ENCODE data around the gene AAR2.
A peak's percentile ranks its signal among the peaks of the same experiment; 100 is the strongest.

Gene AAR2

GRCh38 chr20:36271639-36272546, 35.6 kb downstream of the AAR2 start:
- no peak overlapping the region for H3K4me3 ChIP-seq (ENCODE audit: low read depth, low read length)
- no peak for DNase-seq (ENCODE audit: low read depth)
- TF ChIP-seq, protein P1, sequence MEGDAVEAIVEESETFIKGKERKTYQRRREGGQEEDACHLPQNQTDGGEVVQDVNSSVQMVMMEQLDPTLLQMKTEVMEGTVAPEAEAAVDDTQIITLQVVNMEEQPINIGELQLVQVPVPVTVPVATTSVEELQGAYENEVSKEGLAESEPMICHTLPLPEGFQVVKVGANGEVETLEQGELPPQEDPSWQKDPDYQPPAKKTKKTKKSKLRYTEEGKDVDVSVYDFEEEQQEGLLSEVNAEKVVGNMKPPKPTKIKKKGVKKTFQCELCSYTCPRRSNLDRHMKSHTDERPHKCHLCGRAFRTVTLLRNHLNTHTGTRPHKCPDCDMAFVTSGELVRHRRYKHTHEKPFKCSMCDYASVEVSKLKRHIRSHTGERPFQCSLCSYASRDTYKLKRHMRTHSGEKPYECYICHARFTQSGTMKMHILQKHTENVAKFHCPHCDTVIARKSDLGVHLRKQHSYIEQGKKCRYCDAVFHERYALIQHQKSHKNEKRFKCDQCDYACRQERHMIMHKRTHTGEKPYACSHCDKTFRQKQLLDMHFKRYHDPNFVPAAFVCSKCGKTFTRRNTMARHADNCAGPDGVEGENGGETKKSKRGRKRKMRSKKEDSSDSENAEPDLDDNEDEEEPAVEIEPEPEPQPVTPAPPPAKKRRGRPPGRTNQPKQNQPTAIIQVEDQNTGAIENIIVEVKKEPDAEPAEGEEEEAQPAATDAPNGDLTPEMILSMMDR (conservative IDR thresholded peaks at IDR 0.05; ENCODE audit: low read depth, low read length): no peak

GRCh38 chr20:36272547-36273220, 36.4 kb downstream of the AAR2 start:
- DNase-seq (ENCODE audit: low read depth): no peak
- TF ChIP-seq, protein P1 (conservative IDR thresholded peaks at IDR 0.05; ENCODE audit: low read depth, low read length): no peak
- no peak overlapping the region for H3K4me3 ChIP-seq (ENCODE audit: low read depth, low read length)

DNA sequence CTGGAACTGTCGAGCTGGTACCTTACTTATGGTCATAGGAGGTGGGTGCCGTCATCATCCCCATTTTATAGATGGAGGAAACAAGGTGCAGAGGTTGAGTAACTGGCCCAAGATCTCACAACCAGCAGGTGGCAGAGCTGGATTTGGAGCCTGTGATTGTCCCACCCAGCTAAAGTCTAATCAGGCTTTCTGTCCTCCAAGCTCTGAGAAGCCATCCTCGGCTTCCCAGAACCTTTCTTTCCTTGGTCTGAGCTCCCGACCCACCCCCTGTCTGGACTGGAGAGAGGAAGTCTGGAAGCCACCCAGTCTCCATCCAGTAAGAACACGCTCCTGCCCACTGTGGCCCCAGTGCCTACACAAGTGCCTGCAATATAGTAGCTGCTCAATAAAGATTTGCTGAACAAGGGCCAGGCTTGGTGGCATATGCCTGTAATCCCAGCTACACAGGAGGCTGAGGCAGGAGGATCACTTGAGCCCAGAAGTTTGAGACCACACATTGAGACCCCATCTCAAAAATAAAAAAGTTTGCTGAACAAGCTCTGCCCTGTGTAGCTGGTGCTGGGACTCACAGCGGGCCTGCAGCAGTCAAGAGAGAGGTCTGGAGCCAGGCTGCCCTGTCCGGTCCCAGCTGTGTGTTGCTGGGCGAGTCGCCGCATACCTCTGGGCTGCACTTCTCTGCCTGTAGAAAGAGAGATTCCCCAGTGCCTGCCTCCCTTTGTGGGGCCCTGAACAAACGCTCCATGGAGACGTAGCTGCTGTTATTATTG, 37.3 kb downstream of the AAR2 start:
- TF ChIP-seq, protein P1 (conservative IDR thresholded peaks at IDR 0.05; ENCODE audit: low read depth, low read length): peak; percentile 67
- H3K4me3 ChIP-seq (ENCODE audit: low read depth, low read length): no peak overlapping the region
- peak; percentile 45 for DNase-seq (ENCODE audit: low read depth)

- DNase-seq (ENCODE audit: low read depth): no peak
- no peak overlapping the region for H3K4me3 ChIP-seq (ENCODE audit: low read depth, low read length)
- TF ChIP-seq, protein P1 (conservative IDR thresholded peaks at IDR 0.05; ENCODE audit: low read depth, low read length): no peak
Measured at GRCh38 chr20:36274181-36274841, 38.0 kb downstream of the AAR2 start.

- no peak for DNase-seq (ENCODE audit: low read depth)
- TF ChIP-seq, protein P1 (conservative IDR thresholded peaks at IDR 0.05; ENCODE audit: low read depth, low read length): no peak
- H3K4me3 ChIP-seq (ENCODE audit: low read depth, low read length): no peak overlapping the region
Measured at GRCh38 chr20:36275011-36275410, 38.7 kb downstream of the AAR2 start.

DNA sequence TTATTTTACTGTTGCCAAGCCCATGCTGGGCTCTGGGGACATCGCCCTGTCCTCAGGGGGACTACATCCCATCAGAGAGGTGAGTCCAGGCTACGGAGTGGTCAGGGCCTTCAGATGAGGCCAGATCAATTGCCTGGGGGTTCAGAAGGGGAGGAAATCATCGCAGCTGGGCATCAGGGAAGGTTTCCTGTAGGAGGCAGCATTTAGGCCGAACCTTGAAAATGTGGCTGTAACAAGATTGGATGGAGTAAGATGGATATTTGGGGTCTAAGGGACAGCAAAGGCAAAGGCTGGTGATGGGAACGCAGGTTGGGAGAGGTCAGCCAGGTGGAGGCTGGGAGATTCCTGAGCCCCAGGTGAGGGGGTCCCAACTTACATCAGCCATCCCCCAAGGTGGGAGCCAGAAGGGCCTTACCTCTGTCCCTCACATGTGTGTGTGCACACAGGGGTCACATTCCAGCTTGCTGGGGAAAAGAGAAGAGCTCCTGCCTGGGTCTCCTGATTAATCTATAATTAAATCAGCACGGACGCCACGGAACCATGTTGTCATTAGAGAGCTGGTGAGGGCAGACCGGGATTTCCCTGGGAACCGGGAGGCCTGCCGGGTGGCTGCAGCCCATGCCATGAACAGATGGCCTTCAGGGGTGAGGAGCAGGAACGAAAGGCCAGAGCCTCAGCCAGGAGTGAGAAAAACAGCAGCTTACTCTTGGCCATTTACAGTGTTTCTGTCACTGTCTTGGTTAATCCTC, 39.3 kb downstream of the AAR2 start:
- H3K4me3 ChIP-seq (ENCODE audit: low read depth, low read length): no peak overlapping the region
- no peak for DNase-seq (ENCODE audit: low read depth)
- TF ChIP-seq, protein P1 (conservative IDR thresholded peaks at IDR 0.05; ENCODE audit: low read depth, low read length): no peak

Measured in choroid plexus epithelial cell (primary cell).